HG03066 (cell line): ENCODE data around the gene IRF8.
A peak's percentile ranks its signal among the peaks of the same experiment; 100 is the strongest.
"Not testable (repeated sequence)": the region's sequence is repeated elsewhere in the genome, so short reads cannot be mapped to it uniquely, and the experiment has no call there.

Experiments
- ATAC-seq: cut with Tn5 transposase; IDR thresholded peaks from one replicate; pipeline ENCODE4 v1.9.1; 2021; ENCODE audit warnings: low read depth; ENCODE audit not compliant: unreplicated experiment

The IRF8 gene

DNA sequence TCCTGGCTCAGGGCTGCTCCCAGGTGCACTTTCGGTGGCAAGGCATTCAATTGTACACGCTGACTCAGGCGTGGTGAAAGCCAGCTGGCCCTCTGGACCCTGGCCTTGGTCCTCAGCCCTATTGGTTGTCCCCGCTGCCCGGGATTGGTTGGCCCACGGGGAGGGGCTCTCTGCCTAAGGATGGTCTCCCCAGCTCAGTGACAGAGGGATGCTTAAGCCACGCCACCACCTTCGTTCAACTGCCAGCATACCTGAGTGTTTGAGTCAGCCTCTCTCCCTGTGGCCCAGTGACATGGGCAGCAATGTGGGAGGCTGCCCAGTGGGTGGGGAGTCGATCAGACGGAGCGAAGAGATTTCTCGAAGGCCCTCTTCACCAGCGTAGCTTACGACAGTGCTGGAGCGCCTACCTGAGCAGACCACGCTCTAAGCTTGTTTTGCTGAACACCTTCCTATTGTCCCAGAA lies 30.3 kb downstream of the IRF8 start:
- ATAC-seq = no peak

DNA sequence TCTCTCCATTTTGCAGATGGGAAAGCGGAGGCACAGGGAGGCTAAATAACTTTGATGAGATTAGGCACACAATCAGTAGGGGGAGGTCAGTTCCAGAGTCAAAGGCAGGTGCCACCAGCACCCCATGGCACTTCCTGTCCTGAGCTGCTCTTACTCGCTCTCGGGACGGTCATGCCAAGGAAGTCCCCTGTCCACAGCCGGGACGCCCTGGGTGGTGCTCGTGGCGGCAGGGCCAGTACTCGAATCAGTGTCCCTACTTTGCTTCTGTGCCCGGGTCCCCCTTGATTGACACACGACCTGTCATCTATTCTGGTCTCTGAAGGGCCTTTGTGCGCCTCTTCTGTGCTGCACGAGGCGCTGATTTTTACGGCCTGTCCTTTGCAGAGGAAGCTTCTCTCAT lies 31.3 kb downstream of the IRF8 start:
- no peak for ATAC-seq

DNA sequence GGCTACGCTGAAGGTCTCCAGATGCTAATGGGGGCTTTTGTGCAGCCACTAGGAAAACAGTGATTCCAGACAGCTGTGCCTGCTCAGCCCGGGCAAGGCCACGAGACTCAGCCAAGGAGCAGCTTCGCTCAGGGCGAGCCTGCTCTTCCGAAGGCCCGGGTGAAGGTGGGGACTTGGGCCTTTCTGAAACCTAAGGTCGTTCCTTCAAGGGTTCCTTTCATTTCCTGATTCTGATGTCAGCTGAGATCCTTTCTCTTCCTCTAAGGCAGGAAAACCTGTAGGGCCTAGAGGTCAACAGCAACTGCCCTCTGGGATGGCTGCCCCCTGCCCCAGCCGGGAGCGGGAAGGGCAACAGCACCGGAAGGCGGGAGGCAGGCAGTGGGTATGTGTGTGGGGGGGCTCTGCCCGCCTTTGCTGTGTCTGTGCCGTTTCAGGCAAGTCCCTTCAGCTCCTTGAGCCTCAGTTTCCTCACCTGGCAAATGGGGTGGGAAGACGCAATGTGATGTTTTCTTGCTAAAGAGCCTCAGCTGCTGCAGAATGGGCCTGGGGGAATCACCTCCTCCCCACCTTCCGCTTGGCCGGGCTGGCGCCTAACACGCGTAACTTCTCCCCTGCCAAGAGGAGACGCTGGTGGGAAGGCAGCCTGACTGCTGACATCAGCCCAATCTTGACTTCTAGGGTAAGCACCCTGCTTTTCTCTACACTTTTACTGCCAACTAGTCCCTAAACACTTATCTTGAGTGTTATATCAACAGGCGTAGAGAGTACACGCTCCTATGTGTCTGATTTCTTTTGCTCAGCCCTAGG lies 32.8 kb downstream of the IRF8 start:
- no peak for ATAC-seq

DNA sequence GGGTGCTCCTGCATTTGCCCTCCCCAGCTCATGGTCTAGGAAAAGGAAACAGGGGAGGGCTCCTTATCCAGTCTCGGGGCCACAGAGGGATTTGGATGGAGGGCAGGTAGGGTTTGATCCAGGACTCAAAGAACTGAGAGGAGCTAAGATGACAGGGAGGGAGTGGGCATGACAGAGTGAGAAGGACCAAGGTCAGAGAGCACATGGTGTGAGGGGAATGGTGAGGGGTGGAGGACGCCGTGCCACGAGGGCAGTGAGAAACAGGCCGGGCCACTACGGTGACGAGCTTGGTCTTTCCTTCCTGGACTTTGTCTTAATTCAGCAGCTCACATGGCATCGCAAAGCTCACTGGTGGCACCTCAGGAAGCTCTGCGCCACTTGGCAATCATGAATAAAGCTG lies 35.2 kb downstream of the IRF8 start:
- no peak for ATAC-seq

DNA sequence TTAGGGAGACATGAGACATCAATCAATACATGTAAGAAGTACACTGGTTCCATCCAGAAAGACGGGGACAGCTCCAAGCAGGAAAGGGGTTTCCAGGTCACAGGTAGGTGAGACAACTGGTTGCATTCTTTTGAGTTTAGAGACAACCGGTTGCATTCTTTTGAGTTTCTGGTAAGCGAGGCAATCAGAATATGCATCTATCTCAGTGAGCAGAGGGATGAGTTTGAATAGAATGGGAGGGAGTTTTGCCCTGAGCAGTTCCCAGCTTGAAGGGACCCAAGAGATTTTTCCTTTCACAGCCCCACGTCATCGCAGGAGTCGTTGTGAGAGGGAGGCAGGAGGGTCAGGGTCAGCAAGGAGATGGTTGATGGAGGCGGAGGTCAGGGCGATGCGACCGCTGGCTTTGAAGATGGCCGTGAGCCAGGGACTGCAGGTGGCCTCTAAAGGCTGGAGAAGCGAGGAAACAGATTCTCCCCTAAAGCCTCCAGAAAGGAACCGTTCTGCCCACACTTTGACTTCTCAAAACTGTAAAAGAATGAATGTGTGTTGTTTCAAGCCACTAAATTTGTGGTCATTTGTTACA lies 36.5 kb downstream of the IRF8 start:
- ATAC-seq = peak; percentile 24

DNA sequence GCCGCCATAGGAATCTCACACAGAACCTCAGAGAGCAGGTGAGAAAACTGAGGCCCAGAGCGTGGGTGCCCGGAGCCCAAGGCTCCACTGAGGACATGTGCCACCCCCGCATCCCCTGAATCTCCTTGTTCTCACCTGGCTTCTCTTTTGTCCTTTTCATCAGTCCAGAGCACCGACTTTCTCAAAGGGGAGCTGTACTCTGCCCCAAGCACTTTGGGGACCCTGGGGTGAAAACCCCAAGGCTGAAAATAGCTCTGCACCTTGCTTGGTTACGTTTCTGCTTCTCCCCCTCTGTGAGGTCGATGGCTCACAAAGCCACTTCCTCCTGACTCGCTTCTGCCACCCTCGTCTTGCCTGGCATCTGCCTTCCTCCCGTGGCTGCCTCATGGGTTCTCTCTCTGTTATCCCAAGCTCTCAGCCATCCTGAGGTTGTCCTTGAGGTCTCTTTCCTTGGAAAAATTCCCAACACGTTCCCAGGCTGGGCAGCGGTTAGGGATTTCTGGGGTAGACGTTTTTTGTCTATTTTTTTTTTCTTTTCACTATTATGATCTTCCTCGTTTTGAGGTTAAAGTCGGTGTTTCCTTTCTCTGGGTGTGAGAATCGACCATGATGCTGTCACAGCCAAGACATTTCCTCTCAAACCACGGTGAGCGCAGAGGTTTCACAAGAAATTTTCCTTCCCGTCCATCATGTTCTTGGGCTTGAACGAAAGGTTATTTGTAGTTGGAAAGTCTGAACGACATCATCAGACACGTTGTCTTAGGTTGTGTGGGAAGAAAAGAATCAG lies 37.2 kb downstream of the IRF8 start:
- ATAC-seq = peak; percentile 80

DNA sequence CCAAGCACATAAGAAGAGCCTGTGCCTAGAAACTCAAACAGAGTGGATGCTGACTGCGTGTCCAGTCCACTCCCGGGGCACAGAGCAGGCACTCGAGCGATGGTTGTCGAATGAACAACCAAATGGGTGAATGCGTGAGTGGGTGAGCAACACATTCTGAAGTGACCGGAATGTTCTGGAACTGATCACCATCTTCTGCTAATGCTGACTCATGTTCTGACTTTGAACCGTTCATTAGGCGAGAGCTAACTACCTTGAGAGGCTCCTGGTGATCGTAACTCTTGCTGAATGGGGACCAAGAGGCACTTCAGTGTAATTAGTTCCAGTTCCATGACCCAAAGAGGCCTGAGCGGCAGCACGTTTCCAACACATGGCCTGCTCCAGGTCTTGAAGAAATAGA lies 37.9 kb downstream of the IRF8 start:
- ATAC-seq = peak; percentile 6

DNA sequence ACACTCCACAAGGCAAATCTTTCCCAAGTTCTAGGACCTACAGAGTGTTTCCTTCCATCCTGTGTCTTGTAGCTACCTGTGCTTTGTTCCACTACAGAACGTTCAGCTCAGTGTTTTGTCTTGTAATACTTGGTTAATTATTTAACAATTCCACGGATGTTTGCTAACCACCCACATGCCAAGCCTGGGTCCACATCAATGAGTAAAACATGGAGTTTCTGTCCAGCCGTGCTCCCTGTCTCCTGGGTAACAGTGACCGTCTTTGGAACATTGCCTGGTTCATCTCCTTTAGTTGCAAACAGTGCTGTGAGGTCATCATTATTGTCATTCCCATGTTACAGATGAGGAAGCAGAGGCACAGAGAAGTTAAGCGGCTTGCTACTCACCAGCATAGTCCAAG lies 41.3 kb downstream of the IRF8 start:
- ATAC-seq = no peak

DNA sequence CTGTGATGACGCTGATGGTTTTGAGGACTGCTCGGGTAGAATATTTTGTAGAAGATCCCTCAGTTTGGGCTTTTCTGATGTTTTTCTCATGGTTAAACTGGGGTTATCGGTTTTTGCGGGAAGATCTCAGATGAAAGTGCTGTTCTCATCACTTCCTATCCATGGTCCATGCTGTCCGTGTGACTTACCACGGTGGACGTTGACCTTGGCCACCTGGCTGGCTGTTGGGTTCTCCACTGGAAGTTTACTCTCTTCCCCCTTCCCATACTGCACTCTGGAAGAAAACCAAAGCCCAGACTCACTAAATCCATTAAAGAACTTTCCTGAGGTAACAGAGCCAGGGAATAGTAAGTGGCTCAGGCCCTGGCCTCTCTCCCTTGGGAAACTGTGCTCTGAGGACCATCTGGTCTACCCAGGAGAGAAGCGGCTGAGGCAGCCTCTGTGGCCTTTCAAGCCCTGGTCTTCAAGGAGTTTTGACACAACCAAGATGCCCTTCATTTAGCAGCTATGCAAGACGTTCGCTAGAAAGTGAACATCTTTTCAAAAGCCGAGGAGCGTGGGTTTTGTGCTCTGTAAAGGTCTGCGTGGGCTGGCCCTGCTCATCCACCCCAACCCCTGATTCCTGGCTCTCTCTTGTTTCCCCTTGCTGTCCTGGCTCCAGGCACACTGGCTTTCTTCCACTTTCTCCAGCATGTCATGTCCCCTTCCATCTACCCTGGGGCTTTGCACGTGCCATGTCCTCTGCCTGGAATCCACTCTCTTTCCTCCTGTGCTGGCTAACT lies 43.1 kb downstream of the IRF8 start:
- no peak for ATAC-seq

DNA sequence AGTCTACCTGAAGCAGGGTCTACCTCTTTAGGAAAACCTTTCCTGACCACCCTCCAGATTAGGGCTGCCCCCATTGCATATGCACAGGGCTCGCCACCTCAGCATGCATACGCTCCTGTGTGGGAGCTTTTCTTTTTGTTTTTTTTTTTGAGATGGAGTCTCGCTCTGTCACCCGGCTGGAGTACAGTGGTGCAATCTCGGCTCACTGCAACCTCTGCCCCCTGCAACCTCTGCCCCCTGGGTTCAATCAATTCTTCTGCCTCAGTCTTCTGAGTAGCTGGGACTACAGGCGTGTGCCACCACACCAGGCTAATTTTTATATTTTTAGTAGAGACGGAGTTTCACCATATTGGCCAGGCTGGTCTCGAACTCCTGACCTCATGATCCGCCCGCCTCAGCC lies 43.7 kb downstream of the IRF8 start:
- not testable (repeated sequence) for ATAC-seq

DNA sequence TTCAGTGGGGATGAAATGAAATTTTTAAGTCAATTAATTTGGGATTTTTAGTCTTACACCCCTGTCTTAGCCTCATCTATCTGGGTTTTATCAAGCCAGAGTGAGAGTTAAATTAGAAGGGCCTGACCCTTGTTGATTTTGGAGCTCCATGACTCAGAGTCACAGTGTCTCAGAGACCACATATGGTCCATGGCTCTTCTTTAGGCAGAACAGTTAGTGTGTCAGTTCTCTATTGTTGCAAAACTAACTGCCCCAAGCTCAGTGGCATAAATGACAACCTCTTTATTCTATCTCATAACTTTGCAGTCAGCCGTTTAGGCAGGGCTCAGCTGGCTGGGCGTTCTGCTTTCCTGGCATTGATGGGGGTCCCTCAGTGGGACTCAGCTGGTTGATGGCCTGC lies 44.7 kb downstream of the IRF8 start:
- ATAC-seq = no peak

DNA sequence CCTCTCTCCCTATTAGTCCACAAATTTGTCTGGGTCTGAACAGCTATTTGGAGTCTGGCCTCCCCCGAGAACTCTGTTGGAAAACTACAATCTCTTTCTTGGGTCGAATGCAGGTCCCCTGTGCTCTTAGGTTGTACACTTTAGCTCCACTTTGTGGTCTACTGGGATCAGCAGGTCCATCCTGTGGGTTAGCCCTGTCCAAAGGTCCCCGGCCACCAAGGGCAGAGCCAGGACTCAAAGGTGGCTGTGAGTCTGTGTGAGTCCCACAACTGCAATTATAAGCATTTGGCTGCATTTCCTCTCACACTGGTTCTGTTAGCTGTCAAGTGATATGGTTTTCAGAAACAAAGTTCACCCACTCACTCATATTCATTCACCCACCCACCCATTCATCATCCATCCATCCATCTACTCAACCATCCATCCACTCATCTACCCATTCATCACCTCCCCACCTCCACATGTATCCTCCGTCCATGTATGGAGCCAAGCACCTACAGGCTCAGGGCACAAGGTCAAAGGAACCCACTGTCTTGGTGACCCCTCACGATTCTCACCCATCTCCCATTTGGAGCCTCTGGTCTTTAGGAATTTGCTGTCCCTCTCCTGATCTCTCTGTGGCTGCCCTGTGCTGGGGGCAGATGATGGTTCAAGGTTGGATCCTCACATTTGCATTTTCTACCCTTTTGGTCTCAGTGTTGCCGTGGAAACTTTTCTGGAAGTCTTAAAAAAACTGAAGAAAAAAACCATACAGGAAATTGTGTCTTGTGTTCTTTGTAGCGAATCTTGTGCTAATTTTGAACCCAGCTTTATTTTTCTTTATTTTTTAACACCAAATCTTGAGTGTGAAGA lies 45.8 kb downstream of the IRF8 start:
- ATAC-seq = no peak

DNA sequence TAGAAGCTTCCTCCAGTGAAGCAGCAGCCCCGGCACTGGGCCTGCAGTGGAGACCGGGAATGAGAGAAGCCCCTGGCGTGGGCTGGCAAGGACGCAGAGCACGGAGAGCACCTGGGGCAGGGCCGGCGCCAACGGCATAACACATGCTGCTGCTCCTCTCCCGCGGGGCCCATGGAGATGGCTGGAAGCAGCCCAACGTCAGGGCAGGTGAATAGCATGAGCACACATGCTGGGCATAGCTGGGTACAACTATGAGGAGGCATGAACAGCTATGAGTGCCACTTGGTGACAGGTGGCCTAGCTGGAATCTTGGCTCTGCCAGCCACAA lies 46.4 kb downstream of the IRF8 start:
- no peak for ATAC-seq

DNA sequence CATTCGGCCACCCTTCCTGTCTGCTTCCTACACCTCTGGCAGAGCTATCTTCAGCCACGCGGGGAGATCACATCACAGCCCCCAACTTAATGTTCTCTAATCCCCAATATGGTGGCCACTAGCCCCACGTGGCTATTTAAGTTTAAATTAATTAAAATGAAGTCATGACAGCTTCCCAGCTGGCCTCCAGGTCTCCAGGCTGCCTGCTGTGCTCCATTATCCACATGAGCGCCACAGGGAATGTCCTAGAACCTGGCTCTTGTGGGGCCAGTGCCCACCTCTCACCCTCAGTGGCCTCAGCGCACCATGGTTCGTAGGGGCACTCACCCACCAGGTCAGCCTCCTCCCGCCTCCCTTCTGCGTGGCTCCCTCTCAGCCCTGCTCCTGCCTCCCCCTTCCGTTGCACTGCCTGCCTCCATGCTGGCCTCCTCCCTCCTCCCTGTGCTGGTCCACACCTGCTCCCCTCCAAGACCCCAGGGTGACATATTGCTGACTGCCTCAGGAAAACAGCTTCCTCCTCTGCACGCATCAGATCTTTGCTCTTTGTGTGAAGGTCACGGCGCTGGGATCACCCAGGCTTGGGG lies 47.7 kb downstream of the IRF8 start:
- ATAC-seq = no peak

DNA sequence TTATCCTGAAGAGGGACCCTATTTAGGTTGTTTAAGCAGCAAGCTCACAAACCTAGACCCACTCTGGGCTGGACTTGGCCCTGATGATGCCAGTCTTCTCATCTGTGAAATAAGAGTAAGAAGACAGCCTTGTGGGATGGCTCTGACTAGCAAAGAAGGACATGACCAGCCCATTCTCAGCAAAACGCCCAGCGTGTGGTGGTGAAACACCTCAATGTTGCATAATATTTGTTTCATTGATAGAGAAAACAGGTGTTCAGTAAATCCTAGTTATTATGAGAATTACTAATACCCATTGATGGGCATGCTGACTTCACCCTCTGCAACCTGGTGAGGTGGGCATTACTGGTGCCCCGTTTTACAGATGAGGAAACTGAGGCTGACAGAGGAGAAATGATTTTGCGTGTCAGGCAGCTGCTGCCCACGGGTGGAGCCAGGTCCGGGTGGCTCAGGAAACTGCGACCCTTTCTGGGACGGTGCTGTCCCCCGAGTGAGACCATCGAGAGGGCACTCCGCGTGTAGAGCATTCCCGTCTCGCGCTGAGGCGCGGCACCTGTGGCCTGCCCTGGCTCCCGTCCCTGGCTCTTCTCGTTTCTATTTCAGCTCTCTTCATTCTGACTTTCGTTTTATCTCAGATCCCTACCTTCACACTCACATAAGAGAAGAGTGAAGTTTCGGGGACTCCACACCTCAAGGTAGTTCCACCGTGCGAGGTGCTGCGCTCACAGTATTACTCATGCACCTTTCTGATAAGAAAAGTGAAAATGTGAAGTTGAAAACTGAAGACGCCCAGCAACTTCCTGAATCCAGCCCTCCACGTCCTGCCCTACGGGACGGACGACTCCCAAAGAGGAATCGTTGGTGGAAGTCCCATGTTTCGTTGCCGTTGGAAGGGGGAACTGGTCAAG lies 48.5 kb downstream of the IRF8 start:
- peak; percentile 68 for ATAC-seq

DNA sequence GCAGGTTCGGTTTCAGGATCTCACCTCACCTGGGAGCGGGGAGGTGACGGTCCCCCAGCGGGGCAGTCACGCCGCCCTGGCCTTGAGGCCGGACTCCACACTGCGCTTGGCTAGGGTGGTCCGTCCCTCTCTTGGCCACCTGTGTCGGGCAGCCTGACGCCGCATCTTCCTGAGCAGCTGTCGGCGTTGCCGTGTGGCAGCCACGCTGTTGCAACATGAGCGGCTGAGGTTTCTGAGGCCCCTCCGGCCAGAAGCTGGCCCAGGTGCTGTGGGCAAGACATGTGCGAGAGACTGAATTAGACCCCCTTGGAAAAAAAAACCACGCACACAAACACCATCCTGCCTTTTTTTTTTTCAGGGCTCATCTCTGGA lies 49.2 kb downstream of the IRF8 start:
- peak; percentile 36 for ATAC-seq

DNA sequence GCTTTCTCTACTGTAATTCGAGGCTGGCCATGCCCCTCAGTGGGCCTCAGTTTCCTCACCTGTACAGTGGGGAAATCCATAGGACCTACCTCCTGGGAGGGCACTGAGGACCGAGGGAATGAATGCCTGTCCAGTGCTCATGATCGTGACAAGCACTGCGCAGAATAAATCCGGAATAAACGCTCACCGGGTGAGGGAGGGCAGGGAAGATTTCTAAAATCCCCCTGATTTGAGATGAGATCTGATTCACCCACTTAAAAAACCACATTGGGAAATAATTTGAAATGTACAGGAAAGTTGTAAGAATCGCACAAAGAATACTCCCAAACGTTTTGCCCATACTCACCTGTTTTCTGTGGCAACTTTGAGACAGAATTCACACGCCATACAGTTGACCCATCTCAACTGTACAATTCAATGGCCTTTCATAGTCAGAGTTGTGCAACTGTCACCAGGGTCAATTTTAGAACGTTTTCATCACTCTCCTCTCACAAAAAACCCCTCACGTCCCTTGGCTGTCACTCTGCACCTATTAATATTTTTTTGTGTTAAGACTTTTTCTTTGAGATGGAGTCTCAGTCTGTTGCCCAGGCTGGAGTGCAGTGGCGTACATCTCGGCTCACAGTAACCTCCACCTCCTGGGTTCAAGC lies 49.8 kb downstream of the IRF8 start:
- ATAC-seq = no peak
